ENCODE data around the gene UQCRC1.

Gene UQCRC1

GRCh38 chr3:48562367-48563095, 46.9 kb downstream of the UQCRC1 start:
- no peak for DNase-seq
- H3K4me1 ChIP-seq (ENCODE audit: control insufficient read depth, insufficient read depth, low read depth, low read length), result peaks cover 88% of the 10 kb centered on the region

GRCh38 chr3:48561045-48561736, 48.3 kb downstream of the UQCRC1 start:
- Histone ChIP-seq H3K79me1 (replicated peaks; ENCODE audit: low read length, poor library complexity, severe bottlenecking) (no peaks in the 10 kb centered on the region), H3K4me2 (ENCODE audit: low read length, poor library complexity, severe bottlenecking) (peak overlapping the region; percentile 64), H2BK12ac (ENCODE audit: low read length in 2 of 2) (peak overlapping the region in 1 of 2 experiments; percentile 85), H3K36me3 (ENCODE audit: control insufficient read depth in 1 of 2, insufficient read depth in 2 of 2, low read depth in 1 of 2, low read length in 2 of 2) (peaks cover 0 to 37% of the 10 kb centered on the region in 2 experiments), H4K8ac (ENCODE audit: low read length) (peak overlapping the region; percentile 77), H4K91ac (ENCODE audit: low read length) (peak overlapping the region; percentile 85), H3K14ac (ENCODE audit: low read length in 2 of 2) (peak overlapping the region in 1 of 2 experiments; percentile 56), H3K9me3 (ENCODE audit: control insufficient read depth, low read length) (no peaks in the 10 kb centered on the region), H2AFZ (ENCODE audit: low read depth, low read length) (peak overlapping the region; percentile 51), H3K18ac (ENCODE audit: low read depth in 1 of 2, low read length in 2 of 2) (peak overlapping the region; percentile 26 to 81), H2BK5ac (ENCODE audit: low read depth, low read length, poor library complexity, severe bottlenecking) (peak overlapping the region; percentile 70), H2AK5ac (ENCODE audit: low read length, severe bottlenecking) (peak overlapping the region; percentile 47), H3K9ac (ENCODE audit: low read length) (no peak overlapping the region), H2BK120ac (ENCODE audit: low read depth, low read length) (no peak overlapping the region), H3K27me3 (ENCODE audit: control insufficient read depth in 1 of 2, insufficient read depth in 1 of 2, low read length in 2 of 2) (no peaks in the 10 kb centered on the region), H3K4ac (ENCODE audit: low read depth in 1 of 2, low read length in 2 of 2) (peak overlapping the region in 1 of 2 experiments; percentile 58), H3K23ac (ENCODE audit: low read length in 2 of 2) (no peak overlapping the region), H3K27ac (ENCODE audit: low read length, poor library complexity, severe bottlenecking) (peak overlapping the region; percentile 93), H3K4me3 (ENCODE audit: insufficient read depth in 1 of 2, low read depth in 1 of 2, low read length in 2 of 2) (peak overlapping the region; percentile 3 to 39), H3K4me1 (ENCODE audit: control insufficient read depth, insufficient read depth, low read depth, low read length) (peaks cover 85% of the 10 kb centered on the region), H2BK15ac (ENCODE audit: low read depth, poor library complexity, severe bottlenecking) (peak overlapping the region; percentile 44)
- WGBS, result 27% methylated on average over 21 of the region's 21 CpGs
- DNase-seq, result peak; percentile 83

More at GRCh38 chr3:48562367-48563095, 46.9 kb downstream of the UQCRC1 start:
- H3K23ac ChIP-seq (ENCODE audit: low read length in 2 of 2), result no peak overlapping the region
- peak overlapping the region; percentile 9 to 30 for H3K4ac ChIP-seq (ENCODE audit: low read depth in 1 of 2, low read length in 2 of 2)
- H4K91ac ChIP-seq (ENCODE audit: low read length), result peak overlapping the region; percentile 44
- H3K27me3 ChIP-seq (ENCODE audit: control insufficient read depth in 1 of 2, insufficient read depth in 1 of 2, low read length in 2 of 2), result no peaks in the 10 kb centered on the region
- peak overlapping the region; percentile 93 for H3K27ac ChIP-seq (ENCODE audit: low read length, poor library complexity, severe bottlenecking)
- no peak overlapping the region for H3K4me2 ChIP-seq (ENCODE audit: low read length, poor library complexity, severe bottlenecking)
- no peak overlapping the region for H2AFZ ChIP-seq (ENCODE audit: low read depth, low read length)
- H3K4me3 ChIP-seq (ENCODE audit: insufficient read depth in 1 of 2, low read depth in 1 of 2, low read length in 2 of 2), result no peak overlapping the region
- H2BK12ac ChIP-seq (ENCODE audit: low read length in 2 of 2), result peak overlapping the region; percentile 40 to 70
- H3K36me3 ChIP-seq (ENCODE audit: control insufficient read depth in 1 of 2, insufficient read depth in 2 of 2, low read depth in 1 of 2, low read length in 2 of 2), result peaks cover 0 to 51% of the 10 kb centered on the region in 2 experiments
- H2AK5ac ChIP-seq (ENCODE audit: low read length, severe bottlenecking), result peak overlapping the region; percentile 94
- H3K9ac ChIP-seq (ENCODE audit: low read length), result no peak overlapping the region
- peaks cover 3% of the 10 kb centered on the region for H3K79me1 ChIP-seq (replicated peaks; ENCODE audit: low read length, poor library complexity, severe bottlenecking)
- no peak overlapping the region for H3K14ac ChIP-seq (ENCODE audit: low read length in 2 of 2)
- H2BK15ac ChIP-seq (ENCODE audit: low read depth, poor library complexity, severe bottlenecking), result no peak overlapping the region
- peak overlapping the region in 1 of 2 experiments; percentile 41 for H3K18ac ChIP-seq (ENCODE audit: low read depth in 1 of 2, low read length in 2 of 2)
- H3K9me3 ChIP-seq (ENCODE audit: control insufficient read depth, low read length), result no peaks in the 10 kb centered on the region
- no peak overlapping the region for H2BK120ac ChIP-seq (ENCODE audit: low read depth, low read length)
- peak overlapping the region; percentile 21 for H2BK5ac ChIP-seq (ENCODE audit: low read depth, low read length, poor library complexity, severe bottlenecking)
- 96% methylated on average over 20 of the region's 20 CpGs for WGBS
- peak overlapping the region; percentile 16 for H4K8ac ChIP-seq (ENCODE audit: low read length)

- H4K8ac ChIP-seq (ENCODE audit: low read length), result peak overlapping the region; percentile 77
- peak overlapping the region; percentile 1 for H2AK5ac ChIP-seq (ENCODE audit: low read length, severe bottlenecking)
- H2BK12ac ChIP-seq (ENCODE audit: low read length in 2 of 2), result peak overlapping the region; percentile 71 to 80
- peaks cover 84% of the 10 kb centered on the region for H3K4me1 ChIP-seq (ENCODE audit: control insufficient read depth, insufficient read depth, low read depth, low read length)
- peak overlapping the region in 1 of 2 experiments; percentile 2 for H3K4ac ChIP-seq (ENCODE audit: low read depth in 1 of 2, low read length in 2 of 2)
- peak overlapping the region; percentile 3 to 39 for H3K4me3 ChIP-seq (ENCODE audit: insufficient read depth in 1 of 2, low read depth in 1 of 2, low read length in 2 of 2)
- peak overlapping the region; percentile 36 for H3K9ac ChIP-seq (ENCODE audit: low read length)
- peak; percentile 61 for DNase-seq
- H2BK15ac ChIP-seq (ENCODE audit: low read depth, poor library complexity, severe bottlenecking), result peak overlapping the region; percentile 33
- no peak overlapping the region for H2BK120ac ChIP-seq (ENCODE audit: low read depth, low read length)
- WGBS, result 54% methylated on average over 5 of the region's 5 CpGs
- peak overlapping the region; percentile 26 to 81 for H3K18ac ChIP-seq (ENCODE audit: low read depth in 1 of 2, low read length in 2 of 2)
- no peak overlapping the region for H3K14ac ChIP-seq (ENCODE audit: low read length in 2 of 2)
- H3K36me3 ChIP-seq (ENCODE audit: control insufficient read depth in 1 of 2, insufficient read depth in 2 of 2, low read depth in 1 of 2, low read length in 2 of 2), result peaks cover 0 to 33% of the 10 kb centered on the region in 2 experiments
- no peak overlapping the region for H3K23ac ChIP-seq (ENCODE audit: low read length in 2 of 2)
- peak overlapping the region; percentile 51 for H2AFZ ChIP-seq (ENCODE audit: low read depth, low read length)
- H3K27me3 ChIP-seq (ENCODE audit: control insufficient read depth in 1 of 2, insufficient read depth in 1 of 2, low read length in 2 of 2), result no peaks in the 10 kb centered on the region
- H3K27ac ChIP-seq (ENCODE audit: low read length, poor library complexity, severe bottlenecking), result peak overlapping the region; percentile 93
- H3K79me1 ChIP-seq (replicated peaks; ENCODE audit: low read length, poor library complexity, severe bottlenecking), result peaks cover 3% of the 10 kb centered on the region
- H2BK5ac ChIP-seq (ENCODE audit: low read depth, low read length, poor library complexity, severe bottlenecking), result no peak overlapping the region
- H4K91ac ChIP-seq (ENCODE audit: low read length), result peak overlapping the region; percentile 85
- no peaks in the 10 kb centered on the region for H3K9me3 ChIP-seq (ENCODE audit: control insufficient read depth, low read length)
- H3K4me2 ChIP-seq (ENCODE audit: low read length, poor library complexity, severe bottlenecking), result peak overlapping the region; percentile 64
These were observed 48.8 kb downstream of the UQCRC1 start for GRCh38 chr3:48560648-48561018.

Measured in mesenchymal stem cell (in vitro differentiated cells and primary cell).